Astrocyte (in vitro differentiated cells and primary cell): ENCODE results near the gene FOXRED2. TPM values are rescaled to one million over a fixed set of nuclear protein-coding genes. Genes with fewer than 3 reads are reported as not detected.

Experiments
- DNase-seq: peaks from one replicate; pipeline ENCODE4 v3.0.0-alpha.2; 2010; ENCODE audit warnings: low read depth
- FAIRE-seq: peaks from 2 replicates; lab custom pipeline; 2011; peaks lifted over from hg19 to GRCh38; lab: Jason Lieb, UNC
- H2AFZ ChIP-seq: 2 replicates; pipeline ENCODE4 v1.6.0; 2012; ENCODE audit warnings: low read depth, low read length, inconsistent platforms
- H3K27ac ChIP-seq: 2 replicates; pipeline ENCODE4 v1.5.1; 2011; ENCODE audit warnings: low read depth, low read length, inconsistent platforms
- H3K27me3 ChIP-seq: 2 replicates; pipeline ENCODE4 v1.6.0; 2011; ENCODE audit warnings: low read length, inconsistent platforms; ENCODE audit not compliant: insufficient read depth
- H3K36me3 ChIP-seq: 2 replicates; pipeline ENCODE4 v1.5.1; 2011; ENCODE audit warnings: low read length, inconsistent platforms; ENCODE audit not compliant: insufficient read depth
- H3K4me1 ChIP-seq: 2 replicates; pipeline ENCODE4 v1.5.1; 2011; ENCODE audit warnings: low read length, inconsistent platforms; ENCODE audit not compliant: insufficient read depth
- H3K4me2 ChIP-seq: 2 replicates; pipeline ENCODE4 v1.6.0; 2012; ENCODE audit warnings: low read length, inconsistent platforms
- H3K4me3 ChIP-seq: 2 replicates; pipeline ENCODE4 v1.5.1; 2011; ENCODE audit warnings: low read depth, mild to moderate bottlenecking, low read length, inconsistent platforms; ENCODE audit not compliant: insufficient read depth
- H3K79me2 ChIP-seq: 2 replicates; pipeline ENCODE4 v1.6.0; 2012; ENCODE audit warnings: mild to moderate bottlenecking, low read length, inconsistent platforms; ENCODE audit not compliant: insufficient read depth
- H3K9ac ChIP-seq: 2 replicates; pipeline ENCODE4 v1.6.0; 2012; ENCODE audit warnings: mild to moderate bottlenecking, low read length, inconsistent platforms
- H3K9me3 ChIP-seq: 2 replicates; pipeline ENCODE4 v1.5.1; 2012; ENCODE audit warnings: low read depth, mild to moderate bottlenecking, low read length, inconsistent platforms; ENCODE audit not compliant: insufficient read depth
- H4K20me1 ChIP-seq: 2 replicates; pipeline ENCODE4 v1.6.0; 2012; ENCODE audit warnings: low read length, inconsistent platforms; ENCODE audit not compliant: insufficient read depth
- H3K27ac Mint-ChIP-seq: one replicate; pipeline ENCODE4 v1.8.0; 2021; ENCODE audit warnings: mild to moderate bottlenecking, mixed read lengths; ENCODE audit not compliant: unreplicated experiment
- H3K27me3 Mint-ChIP-seq: one replicate; pipeline ENCODE4 v1.8.0; 2021; ENCODE audit warnings: low read depth, mixed read lengths; ENCODE audit not compliant: unreplicated experiment
- H3K36me3 Mint-ChIP-seq: one replicate; pipeline ENCODE4 v1.8.0; 2021; ENCODE audit warnings: low read depth, mixed read lengths; ENCODE audit not compliant: unreplicated experiment
- H3K4me1 Mint-ChIP-seq: one replicate; pipeline ENCODE4 v1.8.0; 2021; ENCODE audit warnings: low read depth, mixed read lengths; ENCODE audit not compliant: unreplicated experiment
- H3K4me3 Mint-ChIP-seq: one replicate; pipeline ENCODE4 v1.8.0; 2021; ENCODE audit warnings: mild to moderate bottlenecking, moderate library complexity, mixed read lengths; ENCODE audit not compliant: unreplicated experiment
- H3K9me3 Mint-ChIP-seq: one replicate; pipeline ENCODE4 v1.8.0; 2021; ENCODE audit warnings: mild to moderate bottlenecking, mixed read lengths; ENCODE audit not compliant: unreplicated experiment
- EZH2 ChIP-seq: IDR thresholded peaks from 2 replicates; pipeline ENCODE4 v1.6.1; 2012; ENCODE audit warnings: mild to moderate bottlenecking, low read length, inconsistent platforms; ENCODE audit not compliant: insufficient read depth
- total RNA-seq: library from RNA; stranded (reverse); gene quantifications from 2 replicates; pipeline ENCODE4 v1.2.1, GENCODE V29; 2021
- TF ChIP-seq, protein P1 (sequence below): IDR thresholded peaks from 2 replicates; pipeline ENCODE4 v1.5.1; 2011; ENCODE audit warnings: low read depth, mild to moderate bottlenecking, inconsistent platforms, low read length, moderate library complexity; ENCODE audit not compliant: insufficient read depth

FOXRED2 gene
- total RNA-seq, 1 donor from 2014 or later, result 5.3 TPM

DNA sequence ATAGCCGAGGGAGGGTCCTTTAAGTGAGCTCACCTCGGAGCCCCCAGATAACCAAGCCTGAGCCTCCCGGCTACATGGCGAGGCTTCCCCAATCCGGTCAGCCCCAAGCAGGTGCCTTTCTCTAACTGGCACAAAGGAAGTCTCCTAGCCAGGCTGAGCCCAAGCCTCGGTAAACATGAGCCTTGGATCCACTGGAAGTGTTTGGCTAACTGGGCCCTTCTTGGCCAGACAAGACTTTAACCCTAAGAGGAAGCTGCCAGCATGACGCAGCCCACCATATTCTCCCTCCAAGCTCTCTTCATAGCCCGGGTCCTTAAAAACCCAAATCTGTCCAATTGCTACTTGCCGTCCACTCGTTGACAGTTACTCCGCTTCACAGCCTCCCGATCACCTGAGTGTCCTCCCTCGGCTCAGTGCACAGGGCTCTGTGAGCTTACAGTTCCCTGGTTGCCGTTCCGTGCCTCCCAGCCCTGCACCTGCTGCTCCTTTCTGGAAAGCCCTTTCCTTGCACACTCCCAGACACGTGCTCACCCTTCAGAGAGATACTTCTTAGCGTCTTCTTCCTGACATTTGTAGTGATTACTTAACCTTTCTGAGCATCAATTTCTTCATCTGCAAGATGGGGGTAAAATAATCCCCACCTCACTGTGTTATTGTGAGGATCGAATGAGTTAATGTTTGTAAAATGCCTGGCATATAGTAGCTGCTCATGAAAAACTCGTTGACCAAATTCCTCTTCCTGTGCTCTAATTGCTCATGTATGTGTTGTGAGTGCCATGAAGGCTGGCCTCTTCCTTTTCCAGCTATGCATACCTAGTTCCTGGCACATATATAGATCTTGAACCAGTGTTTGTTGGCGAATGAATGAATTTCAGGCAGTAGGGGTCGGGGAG is 51.0 kb downstream of the FOXRED2 start:
- Mint-ChIP-seq H3K36me3 (no peaks in the 10 kb centered on the region), H3K4me1 (peaks cover 25% of the 10 kb centered on the region), H3K27me3 (no peaks in the 10 kb centered on the region), H3K27ac (peak overlapping the region; percentile 47), H3K9me3 (peaks cover 3% of the 10 kb centered on the region), H3K4me3 (no peak overlapping the region)
- Histone ChIP-seq H3K27me3 (no peaks in the 10 kb centered on the region), H3K4me2 (peak overlapping the region; percentile 81), H3K27ac (no peak overlapping the region), H4K20me1 (no peaks in the 10 kb centered on the region), H2AFZ (no peak overlapping the region), H3K9me3 (no peaks in the 10 kb centered on the region), H3K79me2 (peaks cover 2% of the 10 kb centered on the region), H3K4me3 (no peak overlapping the region), H3K9ac (peak overlapping the region; percentile 66), H3K36me3 (no peaks in the 10 kb centered on the region), H3K4me1 (peaks cover 32% of the 10 kb centered on the region)
- TF ChIP-seq, protein P1, sequence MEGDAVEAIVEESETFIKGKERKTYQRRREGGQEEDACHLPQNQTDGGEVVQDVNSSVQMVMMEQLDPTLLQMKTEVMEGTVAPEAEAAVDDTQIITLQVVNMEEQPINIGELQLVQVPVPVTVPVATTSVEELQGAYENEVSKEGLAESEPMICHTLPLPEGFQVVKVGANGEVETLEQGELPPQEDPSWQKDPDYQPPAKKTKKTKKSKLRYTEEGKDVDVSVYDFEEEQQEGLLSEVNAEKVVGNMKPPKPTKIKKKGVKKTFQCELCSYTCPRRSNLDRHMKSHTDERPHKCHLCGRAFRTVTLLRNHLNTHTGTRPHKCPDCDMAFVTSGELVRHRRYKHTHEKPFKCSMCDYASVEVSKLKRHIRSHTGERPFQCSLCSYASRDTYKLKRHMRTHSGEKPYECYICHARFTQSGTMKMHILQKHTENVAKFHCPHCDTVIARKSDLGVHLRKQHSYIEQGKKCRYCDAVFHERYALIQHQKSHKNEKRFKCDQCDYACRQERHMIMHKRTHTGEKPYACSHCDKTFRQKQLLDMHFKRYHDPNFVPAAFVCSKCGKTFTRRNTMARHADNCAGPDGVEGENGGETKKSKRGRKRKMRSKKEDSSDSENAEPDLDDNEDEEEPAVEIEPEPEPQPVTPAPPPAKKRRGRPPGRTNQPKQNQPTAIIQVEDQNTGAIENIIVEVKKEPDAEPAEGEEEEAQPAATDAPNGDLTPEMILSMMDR, result no peak
- TF ChIP-seq EZH2, result no peak
- DNase-seq, result no peak
- FAIRE-seq, result no peak

DNA sequence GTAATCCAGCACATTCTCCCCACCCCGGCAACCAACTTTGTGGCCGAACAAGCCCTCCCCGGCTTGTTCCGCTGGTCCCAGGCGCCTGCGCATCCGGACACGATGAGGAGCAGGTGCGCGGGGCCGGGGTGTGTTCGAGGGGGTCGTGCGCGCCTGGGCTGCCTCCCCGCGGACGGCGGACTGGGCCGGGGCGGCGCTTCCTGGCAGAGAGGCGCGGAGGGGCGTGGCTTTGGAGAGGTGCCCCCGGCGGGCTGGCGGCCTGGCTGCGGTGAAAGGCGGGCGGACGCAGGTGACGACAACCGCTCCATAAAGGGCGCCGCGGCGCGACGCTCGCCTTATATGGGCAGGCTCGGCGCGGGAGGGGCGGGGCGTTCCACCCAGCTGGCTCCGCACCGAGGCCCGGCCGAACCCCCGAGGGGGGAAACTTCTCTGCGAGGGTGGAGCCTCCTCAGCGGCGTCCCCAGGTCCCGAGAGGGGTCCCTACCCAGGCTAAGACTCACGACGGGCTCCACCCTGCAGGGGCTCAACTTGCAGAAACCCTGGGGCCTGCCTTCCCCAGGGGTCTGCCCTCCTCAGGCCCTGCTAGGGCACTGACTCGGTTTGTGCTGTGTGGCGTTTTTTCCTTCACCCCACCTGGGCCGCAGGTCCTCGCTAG is 51.8 kb downstream of the FOXRED2 start:
- Histone ChIP-seq H3K27ac (peak overlapping the region; percentile 7), H3K4me1 (peaks cover 32% of the 10 kb centered on the region), H3K4me3 (peak overlapping the region; percentile 48), H3K4me2 (peak overlapping the region; percentile 81), H3K9me3 (no peaks in the 10 kb centered on the region), H2AFZ (peak overlapping the region; percentile 70), H3K9ac (peak overlapping the region; percentile 66), H4K20me1 (no peaks in the 10 kb centered on the region), H3K79me2 (peaks cover 2% of the 10 kb centered on the region), H3K36me3 (no peaks in the 10 kb centered on the region), H3K27me3 (no peaks in the 10 kb centered on the region)
- Mint-ChIP-seq H3K27me3 (no peaks in the 10 kb centered on the region), H3K4me1 (peaks cover 21% of the 10 kb centered on the region), H3K4me3 (no peak overlapping the region), H3K27ac (no peak overlapping the region), H3K9me3 (peaks cover 3% of the 10 kb centered on the region), H3K36me3 (no peaks in the 10 kb centered on the region)
- FAIRE-seq (no peak), DNase-seq (peak; percentile 81)
- TF ChIP-seq, protein P1, result no peak
- TF ChIP-seq EZH2, result no peak
